Measurements from ENCODE around the gene RPN1.

GRCh38 chr3:128573160-128573559 lies 77.5 kb downstream of the RPN1 start:
- no peak for TF ChIP-seq POLR2A (IDR thresholded peaks at IDR 0.05; ENCODE audit: low read length)
- TF ChIP-seq GATA1 (IDR thresholded peaks at IDR 0.05; ENCODE audit: low read depth, low read length) = no peak
